A549 (cell line): ENCODE results near the gene PDGFD.

ENCODE experiments used
- BHLHE40 ChIP-seq: IDR thresholded peaks from 2 replicates; pipeline ENCODE4 v1.6.1; 2012; ENCODE audit warnings: low read depth, low read length, inconsistent platforms
- CEBPB ChIP-seq, 2 experiments: fragments of >200 bp in 1 of 2; sonication (Bioruptor Twin) in 1 of 2; formaldehyde crosslinking in 1 of 2; IDR thresholded peaks; 2 replicates each; pipeline ENCODE4 v1.6.1; 2012 to 2016
- CTCF ChIP-seq: fragments of >200 bp; sonication (Bioruptor Twin); formaldehyde crosslinking; IDR thresholded peaks from 3 replicates; pipeline ENCODE4 v1.5.1; 2016
- KDM1A ChIP-seq: fragments of 200-600 bp; sonication (generic); IDR thresholded peaks from 2 replicates; pipeline ENCODE4 v1.6.1; 2016; ENCODE audit warnings: low read depth, mild to moderate bottlenecking
- MAFK ChIP-seq: fragments of 450-650 bp; IDR thresholded peaks from 2 replicates; pipeline ENCODE4 v1.6.1; 2014; ENCODE audit not compliant: partially characterized antibody
- MYC ChIP-seq: IDR thresholded peaks from 2 replicates; pipeline ENCODE4 v1.6.1; 2012; ENCODE audit warnings: mild to moderate bottlenecking, inconsistent platforms, low read length, improper control_type of control experiment, borderline replicate concordance
- PHF8 ChIP-seq: fragments of 200-600 bp; sonication (generic); IDR thresholded peaks from 2 replicates; pipeline ENCODE4 v1.6.1; 2016; ENCODE audit warnings: low read depth, mild to moderate bottlenecking, antibody characterized with exemption, moderate library complexity, borderline replicate concordance
- POLR2A ChIP-seq: IDR thresholded peaks from 2 replicates; pipeline ENCODE4 v1.6.1; 2012; ENCODE audit warnings: mild to moderate bottlenecking, low read length
- POLR2AphosphoS2 ChIP-seq: conservative IDR thresholded peaks from 2 replicates; pipeline ENCODE4 v1.6.1; 2012; ENCODE audit warnings: low read length, improper control_type of control experiment, inconsistent platforms
- RAD21 ChIP-seq, 2 experiments: fragments of >200 bp in 1 of 2; sonication (Bioruptor Twin) in 1 of 2; formaldehyde crosslinking in 1 of 2; IDR thresholded peaks in 1 of 2; conservative IDR thresholded peaks in 1 of 2; 2 replicates in 1 of 2; 3 replicates in 1 of 2; pipeline ENCODE4 v1.6.1; 2012 to 2018; ENCODE audit warnings: inconsistent platforms in 1 of 2
- REST ChIP-seq: fragments of 200-600 bp; sonication (generic); IDR thresholded peaks from 2 replicates; pipeline ENCODE4 v1.6.1; 2016; ENCODE audit warnings: antibody characterized with exemption, mild to moderate bottlenecking, moderate library complexity
- RFX5 ChIP-seq: fragments of 450-650 bp; IDR thresholded peaks from 2 replicates; pipeline ENCODE4 v1.7.1; 2014; ENCODE audit warnings: antibody characterized with exemption, mild to moderate bottlenecking, moderate library complexity

GRCh38 chr11:104104664-104105063 is 59.3 kb downstream of the PDGFD start:
- TF ChIP-seq CTCF (no peak), REST (no peak), PHF8 (no peak), RFX5 (no peak), POLR2AphosphoS2 (no peak), POLR2A (no peak), KDM1A (no peak), RAD21 (conservative IDR thresholded peaks at IDR 0.05 in 1 of 2, IDR thresholded peaks at IDR 0.05 in 1 of 2) (no peak), MAFK (no peak), MYC (no peak), BHLHE40 (no peak), CEBPB (IDR thresholded peaks at IDR 0.05) (no peak)
